Measurements from ENCODE around the gene RASGRF2.
"Not testable (repeated sequence)": the region's sequence is repeated elsewhere in the genome, so short reads cannot be mapped to it uniquely, and the experiment has no call there.

RASGRF2 gene

DNA sequence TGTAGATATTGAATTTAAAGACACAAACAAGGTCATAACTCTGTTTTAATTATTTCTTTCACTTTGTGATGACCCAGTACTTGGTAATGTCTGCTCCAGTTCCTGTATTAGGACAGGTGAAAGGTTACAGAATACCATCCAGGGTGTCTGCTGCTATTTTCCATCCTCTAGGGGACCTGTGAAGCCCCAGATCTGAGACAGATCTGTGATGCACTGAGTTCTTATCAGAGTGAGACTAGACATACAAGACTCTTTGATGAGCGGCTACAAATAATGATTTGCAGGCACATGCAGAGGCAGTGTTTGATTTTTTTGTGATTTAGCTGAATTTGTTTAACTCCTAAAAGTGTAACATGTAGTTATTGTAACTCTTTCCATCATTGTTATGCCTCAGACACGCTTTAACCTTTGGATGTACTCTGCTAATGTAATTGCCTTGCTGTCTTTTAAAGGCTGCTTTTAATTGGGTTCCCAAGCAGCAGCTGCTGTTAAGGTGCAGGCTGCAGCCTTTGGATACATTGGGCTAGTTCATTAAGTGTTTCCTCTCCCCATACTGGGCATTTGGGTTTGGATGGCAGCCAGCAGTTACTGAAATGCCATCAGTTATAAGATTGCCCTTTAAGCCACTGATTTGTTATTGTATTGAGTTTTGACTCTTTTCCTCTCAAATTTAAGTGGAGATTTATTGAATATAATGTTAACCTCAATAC lies 63.3 kb downstream of the RASGRF2 start:
- DNase-seq, result no peak

DNA sequence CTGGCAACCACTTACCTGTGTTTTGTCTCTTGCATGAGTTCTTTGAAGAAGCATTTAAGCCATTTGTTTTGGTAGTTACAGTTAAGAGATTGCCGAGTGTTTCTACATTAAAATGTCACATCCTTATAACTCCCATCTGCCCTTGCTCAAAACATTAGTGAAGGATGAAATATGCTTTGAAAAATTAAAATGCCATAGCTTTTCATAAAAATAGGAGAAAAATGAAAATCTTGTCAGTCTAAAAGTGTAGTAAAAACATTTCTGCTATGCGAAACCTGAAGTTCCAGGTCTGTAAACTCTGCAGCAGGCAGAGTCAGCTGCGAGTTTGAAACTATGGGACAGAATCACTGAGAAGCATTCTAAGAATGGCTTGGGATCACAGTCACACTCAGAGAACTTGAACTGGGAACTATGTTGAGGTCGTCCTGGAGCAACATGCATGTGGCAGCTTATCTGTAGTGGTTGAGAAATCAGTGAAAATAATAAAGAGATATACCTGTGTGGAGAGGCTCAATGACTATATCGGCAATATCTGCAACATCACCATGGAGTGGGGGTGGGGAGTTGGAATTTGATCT lies 67.4 kb downstream of the RASGRF2 start:
- DNase-seq, result no peak

DNA sequence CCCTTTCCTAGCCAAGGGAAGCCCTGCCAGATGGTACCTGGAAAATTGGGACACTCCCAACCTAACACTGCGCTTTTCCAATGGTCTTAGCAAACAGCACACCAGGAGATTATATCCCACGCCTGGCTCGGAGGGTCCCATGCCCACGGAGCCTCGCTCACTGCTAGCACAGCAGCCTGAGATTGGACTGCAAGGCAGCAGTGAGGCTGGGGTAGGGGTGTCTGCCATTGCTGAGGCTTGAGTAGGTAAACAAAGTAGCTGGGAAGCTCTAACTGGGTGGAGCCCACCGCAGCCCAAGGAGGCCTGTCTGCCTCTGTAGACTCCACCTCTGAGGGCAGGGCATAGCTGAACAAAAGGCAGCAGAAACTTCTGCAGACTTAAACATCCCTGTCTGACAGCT lies 68.7 kb downstream of the RASGRF2 start:
- DNase-seq, result not testable (repeated sequence)

DNA sequence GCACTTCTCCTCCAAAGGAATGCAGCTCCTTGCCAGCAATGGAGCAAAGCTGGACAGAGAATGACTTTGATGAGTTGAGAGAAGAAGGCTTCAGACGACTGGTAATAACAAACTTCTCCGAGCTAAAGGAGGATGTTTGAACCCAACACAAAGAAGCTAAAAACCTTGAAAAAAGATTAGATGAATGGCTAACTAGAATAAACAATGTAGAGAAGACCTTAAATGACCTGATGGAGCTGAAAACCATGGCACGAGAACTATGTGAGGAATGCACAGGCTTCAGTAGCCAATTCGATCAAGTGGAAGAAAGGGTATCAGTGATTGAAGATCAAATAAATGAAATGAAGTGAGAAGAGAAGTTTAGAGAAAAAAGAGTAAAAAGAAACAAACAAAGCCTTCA lies 69.6 kb downstream of the RASGRF2 start:
- DNase-seq, result not testable (repeated sequence)

DNA sequence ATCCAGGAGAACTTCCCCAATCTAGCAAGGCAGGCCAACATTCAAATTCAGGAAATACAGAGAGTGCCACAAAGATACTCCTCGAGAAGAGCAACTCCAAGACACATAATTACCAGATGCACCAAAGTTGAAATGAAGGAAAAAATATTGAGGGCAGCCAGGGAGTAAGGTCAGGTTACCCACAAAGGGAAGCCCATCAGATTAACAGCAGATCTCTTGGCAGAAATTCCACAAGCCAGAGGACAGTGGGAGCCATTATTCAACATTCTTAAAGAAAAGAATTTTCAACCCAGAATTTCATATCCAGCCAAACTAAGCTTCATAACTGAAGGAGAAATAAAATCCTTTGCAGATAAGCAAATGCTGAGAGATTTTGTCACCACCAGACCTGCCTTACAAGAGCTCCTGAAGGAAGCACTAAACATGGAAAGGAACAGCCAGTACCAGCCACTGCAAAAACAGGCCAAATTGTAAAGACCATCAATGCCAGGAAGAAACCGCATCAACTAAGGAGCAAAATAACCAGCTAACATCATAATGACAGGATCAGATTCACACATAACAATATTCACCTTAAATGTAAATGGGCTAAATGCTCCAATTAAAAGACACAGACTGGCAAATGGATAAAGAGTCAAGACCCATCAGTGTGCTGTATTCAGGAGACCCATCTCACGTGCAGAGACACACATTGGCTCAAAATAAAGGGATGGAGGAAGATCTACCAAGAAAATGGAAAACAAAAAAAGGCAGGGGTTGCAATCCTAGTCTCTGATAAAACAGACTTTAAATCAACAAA lies 70.3 kb downstream of the RASGRF2 start:
- DNase-seq, result not testable (repeated sequence)

DNA sequence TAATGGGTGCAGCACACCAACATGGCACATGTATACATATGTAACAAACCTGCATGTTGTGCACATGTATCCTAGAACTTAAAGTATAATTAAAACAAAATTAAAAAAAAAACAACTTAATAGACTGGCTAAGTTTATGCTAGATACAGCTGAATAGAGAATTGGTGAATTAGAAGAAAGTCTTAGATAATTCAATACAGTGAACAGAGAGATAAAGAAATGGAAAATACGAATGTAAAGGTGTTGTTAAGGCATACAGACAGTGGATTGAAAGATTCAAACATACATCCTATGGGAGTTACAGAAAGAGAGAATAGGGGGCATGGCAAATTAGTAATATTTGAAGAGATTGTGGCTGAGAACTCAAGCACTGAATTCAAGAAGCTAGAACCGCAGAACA lies 75.4 kb downstream of the RASGRF2 start:
- DNase-seq, result no peak

DNA sequence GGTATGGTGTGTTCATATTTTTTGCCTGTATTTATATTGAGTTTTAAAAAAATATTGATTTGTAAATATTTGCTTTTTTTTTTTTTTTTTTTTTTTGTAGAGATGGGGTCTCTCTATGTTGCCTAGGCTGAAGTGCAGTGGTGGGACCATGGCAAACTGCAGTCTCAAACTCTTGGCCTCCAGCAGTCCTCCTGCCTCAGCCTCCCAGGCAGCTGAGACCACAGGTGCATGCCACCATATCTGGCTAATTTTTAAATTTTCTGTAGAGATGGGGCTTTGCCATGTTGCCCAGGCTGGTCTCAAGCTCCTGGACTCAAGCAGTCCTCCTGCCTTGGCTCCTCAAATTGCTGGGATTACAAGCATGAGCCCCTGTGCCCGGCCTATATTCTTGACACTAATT lies 78.3 kb downstream of the RASGRF2 start:
- no peak for DNase-seq

DNA sequence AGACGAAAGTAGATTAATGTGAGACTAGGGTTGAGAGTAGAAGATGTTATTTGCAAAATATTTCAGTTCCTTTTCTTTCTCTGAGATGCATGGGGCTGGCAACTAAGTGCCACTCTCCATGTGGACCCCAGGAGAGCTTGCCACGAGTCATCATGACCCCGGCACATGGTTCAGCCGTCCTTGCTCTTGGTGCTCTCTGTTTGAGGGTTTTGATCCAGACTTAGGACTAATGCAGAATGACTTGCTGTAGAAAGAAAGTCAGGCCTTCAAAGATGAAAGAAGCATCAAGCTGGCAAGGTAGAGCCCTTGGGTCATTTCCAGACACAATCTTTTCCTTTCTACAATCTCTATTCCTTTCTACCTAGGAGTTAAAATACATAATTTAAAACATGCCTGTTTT lies 84.7 kb downstream of the RASGRF2 start:
- DNase-seq, result no peak

DNA sequence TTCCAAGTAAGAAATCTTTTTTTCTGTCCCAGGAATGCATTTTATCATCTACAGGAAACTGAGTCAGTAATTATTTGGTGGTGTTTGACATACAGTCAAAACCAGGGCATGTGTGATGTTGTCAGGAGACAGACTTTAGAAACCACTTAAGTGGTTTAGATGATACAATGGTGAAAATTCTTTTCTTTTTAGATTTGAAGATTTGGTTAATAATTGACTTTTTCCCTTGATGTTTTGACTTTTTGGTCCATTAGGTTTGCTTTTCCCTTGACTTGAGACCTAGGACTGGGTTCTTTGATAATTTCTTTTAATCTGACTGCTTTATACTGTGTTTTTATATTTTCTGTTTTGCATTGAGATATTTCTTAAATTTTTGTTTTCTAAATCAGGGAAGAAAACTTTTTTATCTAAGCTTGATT lies 85.2 kb downstream of the RASGRF2 start:
- no peak for DNase-seq

DNA sequence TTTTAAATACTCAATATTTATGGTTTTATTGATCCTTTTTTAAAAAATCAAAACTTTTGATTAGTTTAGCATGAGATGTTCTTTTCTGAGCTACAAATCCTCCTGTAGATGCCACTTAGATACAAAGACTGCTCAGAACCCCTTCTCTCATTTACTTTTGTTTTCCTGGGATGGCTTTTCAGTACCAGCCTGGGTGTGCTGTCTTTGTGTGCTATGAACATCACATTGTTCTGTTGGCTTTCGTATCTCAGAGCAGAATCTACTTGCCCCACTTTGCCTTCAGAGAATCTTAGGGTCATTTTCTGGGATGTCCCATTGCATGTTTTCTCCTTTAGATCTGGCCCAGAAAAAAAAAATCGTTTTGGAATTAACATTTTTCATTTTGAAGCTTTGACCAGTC lies 85.9 kb downstream of the RASGRF2 start:
- no peak for DNase-seq

DNA sequence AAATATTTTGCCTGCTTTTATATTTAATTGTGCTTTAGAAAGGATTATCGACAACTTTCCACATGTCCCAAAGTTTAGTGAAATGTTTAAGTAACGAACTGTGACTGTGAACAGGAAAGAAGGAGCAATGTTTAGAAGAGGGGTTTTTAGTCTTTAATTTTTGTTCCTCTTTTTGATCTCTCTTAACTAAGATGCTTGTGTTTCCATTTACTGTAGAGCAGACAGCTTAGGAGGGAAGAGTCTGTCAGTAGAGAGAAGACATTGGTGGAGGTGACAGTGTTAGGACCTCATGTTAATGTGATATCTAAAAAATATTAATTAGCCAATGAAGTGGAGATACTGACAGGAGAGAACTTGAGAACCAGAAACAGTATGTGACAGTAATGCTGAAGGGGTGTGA lies 92.2 kb downstream of the RASGRF2 start:
- DNase-seq, result no peak

DNA sequence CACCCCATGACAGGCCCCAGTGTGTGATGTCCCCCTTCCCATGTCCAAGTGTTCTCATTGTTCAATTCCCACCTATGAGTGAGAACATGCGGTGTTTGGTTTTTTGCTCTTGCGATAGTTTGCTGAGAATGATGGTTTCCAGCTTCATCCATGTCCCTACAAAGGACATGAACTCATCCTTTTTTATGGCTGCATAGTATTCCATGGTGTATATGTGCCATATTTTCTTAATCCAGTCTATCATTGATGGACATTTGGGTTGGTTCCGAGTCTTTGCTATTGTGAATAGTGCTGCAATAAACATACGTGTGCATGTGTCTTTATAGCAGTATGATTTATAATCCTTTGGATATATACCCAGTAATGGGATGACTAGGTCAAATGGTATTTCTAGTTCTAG lies 93.1 kb downstream of the RASGRF2 start:
- not testable (repeated sequence) for DNase-seq

DNA sequence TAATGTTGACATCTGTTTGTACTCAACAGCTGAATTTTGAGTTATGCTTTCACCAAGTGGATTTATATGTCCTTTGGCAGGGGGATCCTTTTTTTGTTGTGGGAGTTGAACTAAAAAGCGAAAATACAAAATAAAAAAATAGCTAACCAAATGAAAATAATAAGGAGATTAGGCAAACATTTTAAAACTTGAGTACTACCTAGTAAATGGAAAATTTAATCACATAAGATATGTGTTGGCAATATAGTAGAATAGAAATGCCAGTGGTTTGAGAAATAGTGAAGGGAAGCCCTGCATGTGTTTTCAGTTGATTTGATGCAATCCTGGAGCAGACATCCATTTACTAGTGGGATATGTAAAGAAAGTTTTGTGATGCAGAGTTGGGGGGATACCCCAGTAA lies 98.0 kb downstream of the RASGRF2 start:
- DNase-seq, result no peak

DNA sequence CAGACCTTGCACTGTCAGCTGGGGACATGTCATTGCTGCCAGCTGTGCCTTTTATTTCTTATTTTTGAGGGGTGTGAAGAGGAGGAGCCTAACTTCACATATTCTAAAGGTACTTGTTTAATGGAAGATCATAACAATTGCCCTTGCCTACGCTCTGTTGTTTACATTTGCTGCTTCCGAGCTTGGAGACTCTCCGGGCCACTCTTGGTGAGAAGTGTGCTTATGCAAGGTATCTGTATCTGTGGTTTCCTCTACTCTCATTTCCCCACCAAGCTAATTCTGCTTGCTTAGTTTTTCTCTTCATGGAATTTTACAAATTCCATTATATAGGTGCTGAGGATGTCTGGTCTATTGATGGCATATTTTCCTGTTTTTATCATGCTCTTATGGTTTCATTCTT lies 105.3 kb downstream of the RASGRF2 start:
- no peak for DNase-seq

DNA sequence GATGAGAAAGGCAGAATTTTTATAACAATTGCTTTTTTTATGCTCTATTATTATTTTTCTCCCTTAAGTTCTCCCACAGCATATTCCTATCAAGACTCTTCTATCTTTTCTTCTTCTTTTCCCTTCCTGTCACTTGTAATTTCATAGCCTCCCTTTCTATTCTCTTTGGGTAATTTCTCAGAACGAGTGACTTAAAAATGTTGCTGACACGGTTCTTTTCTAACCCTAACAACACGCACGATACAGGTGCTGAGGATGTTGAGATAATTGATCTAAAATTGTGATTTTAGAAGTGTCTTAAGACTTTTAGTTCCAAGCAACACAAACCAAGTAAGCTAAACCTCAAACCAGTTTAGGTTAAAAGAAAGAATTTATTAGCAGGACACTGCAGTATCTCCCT lies 105.9 kb downstream of the RASGRF2 start:
- no peak for DNase-seq

DNA sequence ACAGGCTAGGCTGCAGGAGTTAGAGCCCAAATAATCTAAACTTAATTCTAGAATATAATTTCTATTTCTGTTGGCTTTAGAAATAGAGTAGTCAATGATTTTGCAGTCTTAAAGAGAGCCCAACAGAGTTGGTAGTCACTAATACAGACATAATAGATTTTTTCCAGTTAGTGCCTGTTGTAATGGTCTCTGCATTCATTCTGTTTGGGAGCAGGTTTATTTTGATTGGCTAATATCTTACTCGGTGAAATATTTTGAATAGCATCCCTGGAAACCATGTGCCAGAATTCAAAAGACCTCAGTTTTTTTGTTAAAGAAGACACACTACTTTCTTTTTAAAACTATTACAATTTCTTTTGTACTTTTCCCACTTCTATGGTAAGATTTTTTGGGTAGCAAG lies 107.2 kb downstream of the RASGRF2 start:
- DNase-seq, result no peak

DNA sequence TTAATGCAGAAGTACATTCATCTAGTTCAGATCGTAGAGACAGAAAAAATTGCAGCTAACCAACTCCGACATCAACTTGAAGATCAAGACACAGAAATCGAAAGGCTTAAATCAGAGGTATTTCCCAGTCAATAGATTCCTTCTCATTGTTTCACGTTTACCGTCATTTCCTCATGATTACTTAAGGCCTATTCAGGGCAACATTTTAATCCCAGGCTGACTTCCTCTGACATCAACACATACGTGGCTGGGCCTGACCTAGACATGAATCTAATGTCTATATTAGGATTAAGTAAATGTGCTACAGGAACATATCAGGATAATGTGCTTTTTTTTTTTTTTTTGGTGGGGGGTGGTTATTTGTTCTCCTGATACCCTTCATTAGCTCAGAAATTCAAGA lies 107.9 kb downstream of the RASGRF2 start:
- no peak for DNase-seq

DNA sequence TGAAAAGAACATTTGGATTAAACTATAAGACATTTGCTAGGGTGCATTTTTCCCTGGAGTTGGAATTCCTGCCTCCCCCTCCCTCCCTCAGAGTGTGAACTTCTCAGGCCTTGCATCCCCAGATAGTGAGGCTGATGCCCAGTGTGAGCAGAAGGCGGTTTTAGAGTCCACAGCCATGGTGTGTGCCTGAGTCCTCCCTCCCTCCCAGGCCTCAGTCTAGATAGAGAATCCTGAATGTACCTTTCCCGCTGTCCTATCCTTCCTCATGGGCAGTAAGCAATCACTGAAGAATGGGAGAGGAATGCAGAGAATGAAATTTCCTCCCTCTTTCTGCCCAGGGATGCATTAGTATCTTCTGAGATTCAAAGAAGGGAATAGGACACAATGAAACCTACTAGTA lies 108.5 kb downstream of the RASGRF2 start:
- DNase-seq, result no peak

DNA sequence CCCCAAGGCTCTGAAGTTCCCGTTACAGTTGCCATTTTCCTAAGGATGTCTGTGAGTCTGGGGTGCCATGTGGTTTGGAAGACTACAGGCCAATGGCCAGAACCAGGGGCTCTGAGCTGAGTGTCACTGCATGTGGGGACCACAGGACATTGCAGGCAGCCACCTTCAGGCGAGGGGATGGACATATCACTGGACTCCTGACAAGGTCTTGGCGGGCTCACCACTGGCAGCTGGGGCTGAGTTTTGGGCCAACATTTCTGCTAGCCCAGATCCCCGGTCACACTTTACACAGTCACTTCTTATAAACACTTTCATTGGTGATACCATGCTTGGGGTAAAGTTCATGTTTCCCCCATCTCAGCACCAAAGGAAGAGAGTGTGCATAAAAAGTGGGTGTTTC lies 109.8 kb downstream of the RASGRF2 start:
- DNase-seq, result no peak

DNA sequence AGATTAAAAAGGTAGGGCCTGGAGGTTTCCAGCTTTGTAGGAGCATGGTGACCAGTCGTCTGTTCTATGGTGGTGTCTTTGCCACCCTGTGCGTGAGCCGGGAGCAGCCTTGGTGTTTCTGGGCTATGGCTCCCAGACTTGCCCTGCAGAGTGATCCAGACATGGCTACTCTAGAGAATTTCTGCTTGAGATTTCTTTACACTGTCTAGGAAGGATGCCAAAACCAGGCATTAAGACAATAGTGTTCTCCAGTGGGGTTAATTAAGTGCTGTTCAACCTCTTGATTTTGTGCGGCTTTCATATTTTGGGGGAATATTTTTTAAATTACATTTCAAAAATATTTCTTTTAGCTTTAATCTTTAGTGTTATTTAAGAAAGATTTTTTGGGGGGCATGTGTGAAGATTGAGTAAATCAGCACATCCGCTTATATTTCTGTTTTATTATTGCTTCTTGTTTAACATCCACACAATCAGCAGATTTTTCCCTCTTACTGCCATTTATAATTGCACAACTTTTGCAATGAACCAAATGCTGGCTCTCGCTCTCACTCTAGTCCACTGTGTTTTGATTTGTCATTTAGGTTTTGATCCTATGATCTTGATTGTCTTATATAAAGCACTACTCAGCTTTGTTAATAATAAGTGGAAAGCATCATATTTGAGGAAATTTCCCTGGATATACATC lies 110.5 kb downstream of the RASGRF2 start:
- DNase-seq, result no peak

DNA sequence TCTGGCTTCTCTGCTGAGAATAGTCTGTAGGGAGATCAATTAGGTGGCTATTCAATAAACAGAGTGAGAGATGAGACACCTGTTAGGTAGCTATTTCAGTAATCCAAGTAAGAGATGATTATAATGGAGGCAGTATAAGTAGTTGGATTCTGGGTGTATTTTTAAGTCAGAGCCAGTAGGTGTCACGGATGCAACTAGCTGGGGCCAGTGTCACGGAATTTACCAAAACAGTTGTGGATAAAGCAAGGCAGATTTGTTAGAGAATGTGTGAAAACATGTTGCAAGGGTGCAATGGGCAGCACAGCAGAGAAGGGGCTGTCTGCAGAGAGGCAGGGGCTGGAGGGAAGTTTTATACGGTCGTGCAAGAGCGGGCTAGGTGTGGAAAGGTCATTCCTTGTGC lies 114.9 kb downstream of the RASGRF2 start:
- DNase-seq, result no peak

DNA sequence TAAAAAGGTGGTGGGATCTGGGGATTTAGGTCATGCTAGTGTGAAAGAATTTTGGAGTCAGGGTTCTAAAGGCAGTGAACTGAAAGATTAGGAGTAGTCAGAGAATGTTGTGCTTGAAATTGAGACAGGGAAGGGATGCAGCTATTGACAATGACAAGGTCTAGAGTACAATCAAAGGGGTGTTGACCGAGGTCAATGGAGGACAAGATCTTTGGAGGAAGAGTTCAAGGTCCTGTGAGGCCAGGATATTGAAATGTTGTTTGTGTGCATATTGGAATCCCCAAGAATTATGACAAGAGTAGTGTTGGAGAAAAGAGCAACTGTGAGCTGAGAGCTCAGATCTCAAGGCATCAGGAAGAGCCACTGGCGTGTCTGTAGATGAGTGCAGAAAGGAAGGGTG lies 116.9 kb downstream of the RASGRF2 start:
- no peak for DNase-seq

DNA sequence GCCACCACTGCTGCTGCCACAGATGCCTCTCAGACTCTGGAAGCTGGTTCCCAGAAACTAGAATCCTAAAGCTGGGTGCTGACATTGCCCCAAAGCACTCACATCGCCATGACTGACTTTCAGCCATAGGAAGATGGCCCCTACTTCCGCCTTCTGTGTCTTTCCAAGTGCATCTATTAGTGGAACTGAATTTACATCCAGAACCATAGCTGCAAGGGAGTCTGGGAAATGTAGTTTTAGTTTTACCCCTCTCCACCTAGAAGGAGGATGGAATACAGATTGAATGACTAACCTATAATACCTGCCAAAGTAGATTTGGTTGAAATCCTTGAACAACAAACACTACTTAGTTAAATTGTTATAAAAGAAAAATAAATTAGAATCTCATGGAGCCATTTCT lies 118.8 kb downstream of the RASGRF2 start:
- no peak for DNase-seq
